K562 (cell line): ENCODE results near the gene PRSS21. TPM values are rescaled to one million over a fixed set of nuclear protein-coding genes. Genes with fewer than 3 reads are reported as not detected.

Source experiments
- ATAC-seq: fragments of 200-7000 bp; cut with Tn5 transposase; 3 replicates; pipeline ENCODE4 v1.9.1; 2020; ENCODE audit warnings: moderate library complexity
- BruUV-seq: library from RNA; stranded (reverse); fragments of 400-500 nt; replicated peaks from 2 replicates; lab custom pipeline; 2021; lab: Mats Ljungman, UMichigan
- CTCF ChIA-PET: fragments of 300-600 bp; formaldehyde crosslinking; extraction: SDS; loops from one replicate; lab custom pipeline; 2021; ENCODE audit warnings: low intra/inter-chr PET ratio; lab: Yijun Ruan, JAX
- POLR2A ChIA-PET: fragments of 300-600, 350-650 bp; sonication (Branson Sonifier 250); formaldehyde crosslinking; extraction: SDS; loops from one replicate; lab custom pipeline; 2021; ENCODE audit warnings: antibody characterized with exemption, inconsistent platforms; lab: Yijun Ruan, JAX
- DNase-seq, 4 experiments: peaks; one replicate each; pipeline versions ENCODE4 v3.0.0 to v3.0.0-alpha.2; 2011 to 2018; ENCODE audit warnings: low spot score in 3 of 4, mixed read lengths in 3 of 4; ENCODE audit errors: extremely low read depth in 1 of 4
- FAIRE-seq: peaks from 2 replicates; lab custom pipeline; 2011; peaks lifted over from hg19 to GRCh38; lab: Jason Lieb, UNC
- H2AFZ ChIP-seq: 2 replicates; pipeline ENCODE4 v1.6.0; 2011; ENCODE audit warnings: low read depth, low read length, control low read depth, inconsistent platforms
- H3K27ac ChIP-seq: fragments of 200-600 bp; 3 replicates; pipeline ENCODE4 v1.8.0; 2011; ENCODE audit warnings: low read depth, mild to moderate bottlenecking, control low read depth, inconsistent platforms, low read length, moderate library complexity, mixed read lengths; ENCODE audit errors: extremely low read depth
- H3K27me3 ChIP-seq, 2 experiments: fragments of 300-600 bp in 1 of 2; 2 replicates in 1 of 2; 3 replicates in 1 of 2; pipeline versions ENCODE4 v1.6.0 to v1.8.0; 2011; ENCODE audit warnings: inconsistent platforms in 2 of 2, low read length in 2 of 2, mild to moderate bottlenecking in 1 of 2, mixed read lengths in 1 of 2, moderate library complexity in 1 of 2; ENCODE audit not compliant: control insufficient read depth in 2 of 2, insufficient read depth in 2 of 2
- H3K36me3 ChIP-seq: fragments of 300-600 bp; 3 replicates; pipeline ENCODE4 v1.8.0; 2011; ENCODE audit warnings: mild to moderate bottlenecking, low read length, inconsistent platforms; ENCODE audit not compliant: control insufficient read depth, insufficient read depth
- H3K4me1 ChIP-seq, 2 experiments: fragments of 200-600 bp in 1 of 2; replicated peaks in 1 of 2; 2 replicates in 1 of 2; 3 replicates in 1 of 2; pipeline versions ENCODE4 v1.5.1 to v1.8.0; 2011; ENCODE audit warnings: inconsistent platforms in 2 of 2, low read length in 2 of 2, mild to moderate bottlenecking in 1 of 2, mixed read lengths in 1 of 2, moderate library complexity in 1 of 2; ENCODE audit not compliant: control insufficient read depth in 2 of 2, insufficient read depth in 2 of 2
- H3K4me2 ChIP-seq: 2 replicates; pipeline ENCODE4 v1.6.1; 2011; ENCODE audit warnings: low read length, control low read depth, inconsistent platforms, mixed read lengths; ENCODE audit not compliant: insufficient read depth
- H3K4me3 ChIP-seq: fragments of 200-600 bp; sonication (generic), shearing (Covaris generic); 2 replicates; pipeline ENCODE4 v1.5.1; 2016; ENCODE audit warnings: control low read depth, inconsistent platforms
- H3K79me2 ChIP-seq: fragments of 200-600 bp; 3 replicates; pipeline ENCODE4 v1.8.0; 2011; ENCODE audit warnings: low read length, inconsistent platforms; ENCODE audit not compliant: control insufficient read depth, insufficient read depth
- H3K9ac ChIP-seq, 2 experiments: 2 replicates each; pipeline versions ENCODE4 v1.6.0 to v1.6.1; 2011; ENCODE audit warnings: low read depth in 2 of 2, low read length in 2 of 2, control low read depth in 1 of 2, inconsistent platforms in 1 of 2, mild to moderate bottlenecking in 1 of 2, mixed read lengths in 1 of 2; ENCODE audit not compliant: insufficient read depth in 1 of 2
- H3K9me1 ChIP-seq: one replicate; pipeline ENCODE4 v1.6.0; 2011; ENCODE audit warnings: inconsistent platforms, mild to moderate bottlenecking, low read length, moderate library complexity; ENCODE audit not compliant: control insufficient read depth, insufficient read depth
- H3K9me3 ChIP-seq: replicated peaks from 2 replicates; pipeline ENCODE4 v1.5.1; 2011; ENCODE audit warnings: low read depth, low read length, inconsistent platforms; ENCODE audit not compliant: control insufficient read depth, insufficient read depth
- H4K20me1 ChIP-seq: replicated peaks from 2 replicates; pipeline ENCODE4 v1.6.1; 2011; ENCODE audit warnings: low read length, inconsistent platforms, mixed read lengths; ENCODE audit not compliant: control insufficient read depth, insufficient read depth
- ARID2 ChIP-seq: fragments of 450-650 bp; IDR thresholded peaks from 2 replicates; pipeline ENCODE4 v1.6.1; 2017; ENCODE audit warnings: antibody characterized with exemption, mild to moderate bottlenecking
- BHLHE40 ChIP-seq: IDR thresholded peaks from 2 replicates; pipeline ENCODE4 v1.6.1; 2011; ENCODE audit warnings: low read length, improper control_type of control experiment
- DDX20 ChIP-seq: fragments of 450-650 bp; IDR thresholded peaks from 2 replicates; pipeline ENCODE4 v1.6.1; 2016; ENCODE audit warnings: missing genetic modification characterization, low read depth, mild to moderate bottlenecking, missing compliant biosample characterization, moderate library complexity
- ELF1 ChIP-seq: fragments of 200-800 bp; sonication (Bioruptor generic); IDR thresholded peaks from 2 replicates; pipeline ENCODE4 v1.6.1; 2016; ENCODE audit warnings: missing genetic modification characterization, missing compliant biosample characterization
- IFI16 ChIP-seq: fragments of 250-450 bp; sonication (Bioruptor Pico); IDR thresholded peaks from 2 replicates; pipeline ENCODE4 v2.1.2; 2022; ENCODE audit warnings: mild to moderate bottlenecking, inconsistent platforms
- MYBL2 ChIP-seq, 2 experiments: fragments of 450-650 bp in 1 of 2; sonication (generic) in 1 of 2; formaldehyde crosslinking in 1 of 2; IDR thresholded peaks; 2 replicates each; pipeline versions ENCODE4 v1.6.1 to v1.8.1; 2017 to 2022; ENCODE audit warnings: borderline replicate concordance in 1 of 2, inconsistent platforms in 1 of 2, low read depth in 1 of 2, mild to moderate bottlenecking in 1 of 2, missing genetic modification reagents in 1 of 2, moderate library complexity in 1 of 2
- POLR3G ChIP-seq: IDR thresholded peaks from 2 replicates; pipeline ENCODE4 v1.6.1; 2011; ENCODE audit not compliant: insufficient read length, insufficient replicate concordance; ENCODE audit errors: extremely low read depth
- ZNF551 ChIP-seq: fragments of 250-450 bp; sonication (Bioruptor Pico); IDR thresholded peaks from 2 replicates; pipeline ENCODE4 v1.5.0; 2021; ENCODE audit warnings: mild to moderate bottlenecking, moderate library complexity
- WGBS: fragments of 100-300 bp; shearing (Covaris generic); methylation state at CpG from one replicate; pipeline ENCODE4 v1.1.6; 2016; ENCODE audit warnings: low coverage, mixed read lengths; ENCODE audit not compliant: insufficient coverage; ENCODE audit errors: missing lambda C conversion rate; 5-methylcytosine and 5-hydroxymethylcytosine counted together
- in situ Hi-C: fragments of 300-500 bp; cut with MboI; formaldehyde crosslinking; loops from 4 replicates; pipeline ENCODE4 v1.15.0; 2018; ENCODE audit warnings: inconsistent platforms, mixed read lengths
- intact Hi-C: fragments of 100-400 bp; cut with micrococcal nuclease; formaldehyde crosslinking; loops from 2 replicates; pipeline ENCODE4 v1.14.2; 2022
- polyA plus RNA-seq, 8 experiments: library from polyadenylated mRNA; depleted of rRNA in 4 of 8; stranded (reverse) in 5 of 8; unstranded in 3 of 8; fragments of >200 nt; fragmentation: Nextera tagmentation in 2 of 8; fragmentation: Illumina TruSeq in 1 of 8; extraction: Ambion mirVana in 2 of 8; extraction: Trizol in 1 of 8; gene quantifications; 2 replicates each; pipeline versions ENCODE4 v1.2.1 to v1.2.3, GENCODE V29; 2011 to 2014; ENCODE audit warnings: inconsistent platforms in 1 of 8, missing spikeins in 1 of 8
- total RNA-seq, 7 experiments: library from RNA; depleted of rRNA in 6 of 7; stranded (reverse); fragments of >200 nt in 6 of 7; fragmentation: Illumina TruSeq in 2 of 7; extraction: Trizol in 2 of 7; gene quantifications; 2 replicates each; pipeline versions ENCODE4 v1.2.1 to v1.2.3, GENCODE V29; 2011 to 2021; ENCODE audit warnings: low replicate concordance in 1 of 7
- TF ChIP-seq, protein P1 (sequence below): fragments of 250-450 bp; sonication (Bioruptor Pico); IDR thresholded peaks from 2 replicates; pipeline ENCODE4 v1.9.0; 2021; ENCODE audit warnings: mild to moderate bottlenecking, inconsistent platforms
- TF ChIP-seq, protein P2 (sequence below): fragments of 450-650 bp; IDR thresholded peaks from 2 replicates; pipeline ENCODE4 v1.6.1; 2016; ENCODE audit warnings: missing biosample characterization, missing genetic modification characterization
- TF ChIP-seq, protein P3 (sequence below): fragments of 250-450 bp; sonication (Bioruptor Pico); IDR thresholded peaks from 2 replicates; pipeline ENCODE4 v1.5.0; 2021; ENCODE audit warnings: mild to moderate bottlenecking, borderline replicate concordance

PRSS21 gene
- total and polyA plus RNA-seq, 9 of the 15 experiments (the other 6 are each of a cell fraction or from before 2014, with no cell fraction given) = 12.1 to 121 (median 61.3) TPM

DNA sequence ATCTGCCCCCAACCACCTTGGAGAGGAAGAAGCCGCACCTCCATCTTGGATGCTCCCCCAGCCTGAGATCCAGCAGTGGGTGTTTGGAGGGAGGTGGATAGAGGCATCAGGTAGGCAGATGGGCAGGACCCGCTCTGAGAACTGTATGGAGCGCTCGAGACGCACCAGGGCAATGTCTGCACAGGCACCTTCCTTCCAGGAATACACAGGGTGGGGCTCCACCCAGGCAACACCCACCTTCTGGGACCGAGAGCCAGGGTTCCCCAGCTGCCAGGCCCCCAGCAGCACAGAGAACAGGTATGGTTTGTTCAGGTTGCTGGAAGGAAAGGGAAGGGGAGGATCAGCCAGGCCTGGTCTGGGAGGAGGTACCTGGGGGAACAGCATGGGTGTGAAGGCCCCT is 38.5 kb downstream of the PRSS21 start:
- intact Hi-C loops = no loop called here
- in situ Hi-C loops = no loop called here
- 0 out of 4 replicates have a peak overlapping the region, but pooled peaks of 1 of the 2 experiments have one; percentile 48 for H3K9ac ChIP-seq
- no peaks in the 10 kb centered on the region for H4K20me1 ChIP-seq
- no peak overlapping the region for H2AFZ ChIP-seq
- H3K27ac ChIP-seq = no peak overlapping the region
- no peaks in the 10 kb centered on the region for H3K36me3 ChIP-seq
- CTCF ChIA-PET = no interaction called here
- WGBS = 13% methylated on average over 6 of the region's 6 CpGs
- POLR2A ChIA-PET = no interaction called here
- H3K79me2 ChIP-seq = no peaks in the 10 kb centered on the region
- FAIRE-seq = no peak
- H3K9me1 ChIP-seq = no peaks in the 10 kb centered on the region
- BruUV-seq = no TSS peak
- peaks cover 0 to 24% of the 10 kb centered on the region in 2 experiments; a peak in 1 of 5 replicates for H3K27me3 ChIP-seq
- peaks cover 2 to 54% of the 10 kb centered on the region in 2 experiments; a peak in 3 of 5 replicates for H3K4me1 ChIP-seq
- no peak overlapping the region for H3K4me3 ChIP-seq
- TF ChIP-seq BHLHE40 (no peak), POLR3G (no peak), ELF1 (tag) (no peak), ZNF551 (no peak), MYBL2 (IDR thresholded peaks at IDR 0.05; ENCODE audit: low read depth) (no peak), MYBL2 (CRISPR knock-in tag; IDR thresholded peaks at IDR 0.05; ENCODE audit: borderline replicate concordance) (no peak), DDX20 (tag) (no peak), IFI16 (CRISPR knock-in tag) (no peak), ARID2 (no peak)
- TF ChIP-seq, protein P1, sequence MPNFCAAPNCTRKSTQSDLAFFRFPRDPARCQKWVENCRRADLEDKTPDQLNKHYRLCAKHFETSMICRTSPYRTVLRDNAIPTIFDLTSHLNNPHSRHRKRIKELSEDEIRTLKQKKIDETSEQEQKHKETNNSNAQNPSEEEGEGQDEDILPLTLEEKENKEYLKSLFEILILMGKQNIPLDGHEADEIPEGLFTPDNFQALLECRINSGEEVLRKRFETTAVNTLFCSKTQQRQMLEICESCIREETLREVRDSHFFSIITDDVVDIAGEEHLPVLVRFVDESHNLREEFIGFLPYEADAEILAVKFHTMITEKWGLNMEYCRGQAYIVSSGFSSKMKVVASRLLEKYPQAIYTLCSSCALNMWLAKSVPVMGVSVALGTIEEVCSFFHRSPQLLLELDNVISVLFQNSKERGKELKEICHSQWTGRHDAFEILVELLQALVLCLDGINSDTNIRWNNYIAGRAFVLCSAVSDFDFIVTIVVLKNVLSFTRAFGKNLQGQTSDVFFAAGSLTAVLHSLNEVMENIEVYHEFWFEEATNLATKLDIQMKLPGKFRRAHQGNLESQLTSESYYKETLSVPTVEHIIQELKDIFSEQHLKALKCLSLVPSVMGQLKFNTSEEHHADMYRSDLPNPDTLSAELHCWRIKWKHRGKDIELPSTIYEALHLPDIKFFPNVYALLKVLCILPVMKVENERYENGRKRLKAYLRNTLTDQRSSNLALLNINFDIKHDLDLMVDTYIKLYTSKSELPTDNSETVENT (CRISPR knock-in tag) = no peak
- TF ChIP-seq, protein P2, sequence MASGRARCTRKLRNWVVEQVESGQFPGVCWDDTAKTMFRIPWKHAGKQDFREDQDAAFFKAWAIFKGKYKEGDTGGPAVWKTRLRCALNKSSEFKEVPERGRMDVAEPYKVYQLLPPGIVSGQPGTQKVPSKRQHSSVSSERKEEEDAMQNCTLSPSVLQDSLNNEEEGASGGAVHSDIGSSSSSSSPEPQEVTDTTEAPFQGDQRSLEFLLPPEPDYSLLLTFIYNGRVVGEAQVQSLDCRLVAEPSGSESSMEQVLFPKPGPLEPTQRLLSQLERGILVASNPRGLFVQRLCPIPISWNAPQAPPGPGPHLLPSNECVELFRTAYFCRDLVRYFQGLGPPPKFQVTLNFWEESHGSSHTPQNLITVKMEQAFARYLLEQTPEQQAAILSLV = no peak
- TF ChIP-seq, protein P3, sequence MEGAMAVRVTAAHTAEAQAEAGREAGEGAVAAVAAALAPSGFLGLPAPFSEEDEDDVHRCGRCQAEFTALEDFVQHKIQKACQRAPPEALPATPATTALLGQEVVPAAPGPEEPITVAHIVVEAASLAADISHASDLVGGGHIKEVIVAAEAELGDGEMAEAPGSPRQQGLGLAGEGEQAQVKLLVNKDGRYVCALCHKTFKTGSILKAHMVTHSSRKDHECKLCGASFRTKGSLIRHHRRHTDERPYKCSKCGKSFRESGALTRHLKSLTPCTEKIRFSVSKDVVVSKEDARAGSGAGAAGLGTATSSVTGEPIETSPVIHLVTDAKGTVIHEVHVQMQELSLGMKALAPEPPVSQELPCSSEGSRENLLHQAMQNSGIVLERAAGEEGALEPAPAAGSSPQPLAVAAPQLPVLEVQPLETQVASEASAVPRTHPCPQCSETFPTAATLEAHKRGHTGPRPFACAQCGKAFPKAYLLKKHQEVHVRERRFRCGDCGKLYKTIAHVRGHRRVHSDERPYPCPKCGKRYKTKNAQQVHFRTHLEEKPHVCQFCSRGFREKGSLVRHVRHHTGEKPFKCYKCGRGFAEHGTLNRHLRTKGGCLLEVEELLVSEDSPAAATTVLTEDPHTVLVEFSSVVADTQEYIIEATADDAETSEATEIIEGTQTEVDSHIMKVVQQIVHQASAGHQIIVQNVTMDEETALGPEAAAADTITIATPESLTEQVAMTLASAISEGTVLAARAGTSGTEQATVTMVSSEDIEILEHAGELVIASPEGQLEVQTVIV = no peak
- peak in 2 of 4 experiments; percentile 3 to 4 for DNase-seq
- peaks cover 7% of the 10 kb centered on the region for H3K9me3 ChIP-seq
- no peak for ATAC-seq
- H3K4me2 ChIP-seq = no peak overlapping the region
